Neural progenitor cell (in vitro differentiated cells): Measurements from ENCODE around the gene HNRNPR. TPM values are rescaled to one million over a fixed set of nuclear protein-coding genes. Genes with fewer than 3 reads are reported as not detected.

Experiments
- DNase-seq: peaks from one replicate; pipeline ENCODE4 v3.0.0-alpha.2; 2016; ENCODE audit warnings: low spot score
- H2AFZ ChIP-seq: fragments of 200-600 bp; sonication (generic); replicated peaks from 2 replicates; pipeline ENCODE4 v1.6.1; 2016; ENCODE audit warnings: antibody characterized with exemption
- H3F3A ChIP-seq: fragments of 200-600 bp; sonication (generic); 2 replicates; pipeline ENCODE4 v1.6.1; 2016; ENCODE audit warnings: antibody characterized with exemption, low read depth
- H3K27ac ChIP-seq: fragments of 200-600 bp; sonication (generic); 2 replicates; pipeline ENCODE4 v1.5.1; 2016; ENCODE audit warnings: mild to moderate bottlenecking
- H3K27me3 ChIP-seq: fragments of 200-600 bp; sonication (generic); 2 replicates; pipeline ENCODE4 v1.6.1; 2016; ENCODE audit warnings: mild to moderate bottlenecking, moderate library complexity
- H3K36me3 ChIP-seq: fragments of 200-600 bp; sonication (generic); 2 replicates; pipeline ENCODE4 v1.5.1; 2016
- H3K4me1 ChIP-seq: fragments of 200-600 bp; sonication (generic); 2 replicates; pipeline ENCODE4 v1.6.1; 2016; ENCODE audit warnings: mixed run types
- H3K4me2 ChIP-seq: fragments of 200-600 bp; sonication (generic); 2 replicates; pipeline ENCODE4 v1.6.1; 2016
- H3K4me3 ChIP-seq: fragments of 200-600 bp; sonication (generic); 2 replicates; pipeline ENCODE4 v1.5.1; 2016
- H3K79me2 ChIP-seq: fragments of 200-600 bp; sonication (generic); 2 replicates; pipeline ENCODE4 v1.6.1; 2016; ENCODE audit warnings: low read depth
- H3K9ac ChIP-seq: fragments of 200-600 bp; sonication (generic); 2 replicates; pipeline ENCODE4 v1.6.1; 2016
- H3K9me3 ChIP-seq: fragments of 200-600 bp; sonication (generic); 2 replicates; pipeline ENCODE4 v1.5.1; 2016; ENCODE audit warnings: low read depth
- H4K20me1 ChIP-seq: fragments of 200-600 bp; sonication (generic); 2 replicates; pipeline ENCODE4 v1.6.1; 2016; ENCODE audit warnings: low read depth
- H3K27ac Mint-ChIP-seq: 3 replicates; pipeline ENCODE4 v1.8.0; 2021; ENCODE audit warnings: mixed read lengths
- H3K27me3 Mint-ChIP-seq: 2 replicates; pipeline ENCODE4 v1.8.0; 2022; ENCODE audit warnings: low read depth, mild to moderate bottlenecking, inconsistent platforms, moderate library complexity, mixed read lengths; ENCODE audit not compliant: insufficient read depth
- H3K36me3 Mint-ChIP-seq: 3 replicates; pipeline ENCODE4 v1.8.0; 2021; ENCODE audit warnings: mixed read lengths
- H3K4me1 Mint-ChIP-seq: 3 replicates; pipeline ENCODE4 v1.8.0; 2021; ENCODE audit warnings: mixed read lengths
- H3K4me3 Mint-ChIP-seq: 3 replicates; pipeline ENCODE4 v1.8.0; 2021; ENCODE audit warnings: mild to moderate bottlenecking, moderate library complexity, mixed read lengths
- H3K9me3 Mint-ChIP-seq: 3 replicates; pipeline ENCODE4 v1.8.0; 2020; ENCODE audit warnings: mixed read lengths
- CTCF ChIP-seq: fragments of 200-600 bp; sonication (generic); IDR thresholded peaks from 2 replicates; pipeline ENCODE4 v1.5.1; 2017; ENCODE audit warnings: antibody characterized with exemption, mild to moderate bottlenecking
- EZH2 ChIP-seq: fragments of 200-600 bp; sonication (generic); IDR thresholded peaks from 2 replicates; pipeline ENCODE4 v1.6.1; 2017; ENCODE audit warnings: antibody characterized with exemption, mild to moderate bottlenecking, moderate library complexity
- EZH2phosphoT487 ChIP-seq: fragments of 200-600 bp; sonication (generic); IDR thresholded peaks from 2 replicates; pipeline ENCODE4 v1.6.1; 2017; ENCODE audit warnings: antibody characterized with exemption
- total RNA-seq: library from RNA; depleted of rRNA; stranded (reverse); fragments of >200 nt; gene quantifications from 2 replicates; pipeline ENCODE4 v1.2.3, GENCODE V29; 2015; ENCODE audit warnings: low replicate concordance

The HNRNPR gene
- 231 and 317 TPM in 2 replicates for total RNA-seq

DNA sequence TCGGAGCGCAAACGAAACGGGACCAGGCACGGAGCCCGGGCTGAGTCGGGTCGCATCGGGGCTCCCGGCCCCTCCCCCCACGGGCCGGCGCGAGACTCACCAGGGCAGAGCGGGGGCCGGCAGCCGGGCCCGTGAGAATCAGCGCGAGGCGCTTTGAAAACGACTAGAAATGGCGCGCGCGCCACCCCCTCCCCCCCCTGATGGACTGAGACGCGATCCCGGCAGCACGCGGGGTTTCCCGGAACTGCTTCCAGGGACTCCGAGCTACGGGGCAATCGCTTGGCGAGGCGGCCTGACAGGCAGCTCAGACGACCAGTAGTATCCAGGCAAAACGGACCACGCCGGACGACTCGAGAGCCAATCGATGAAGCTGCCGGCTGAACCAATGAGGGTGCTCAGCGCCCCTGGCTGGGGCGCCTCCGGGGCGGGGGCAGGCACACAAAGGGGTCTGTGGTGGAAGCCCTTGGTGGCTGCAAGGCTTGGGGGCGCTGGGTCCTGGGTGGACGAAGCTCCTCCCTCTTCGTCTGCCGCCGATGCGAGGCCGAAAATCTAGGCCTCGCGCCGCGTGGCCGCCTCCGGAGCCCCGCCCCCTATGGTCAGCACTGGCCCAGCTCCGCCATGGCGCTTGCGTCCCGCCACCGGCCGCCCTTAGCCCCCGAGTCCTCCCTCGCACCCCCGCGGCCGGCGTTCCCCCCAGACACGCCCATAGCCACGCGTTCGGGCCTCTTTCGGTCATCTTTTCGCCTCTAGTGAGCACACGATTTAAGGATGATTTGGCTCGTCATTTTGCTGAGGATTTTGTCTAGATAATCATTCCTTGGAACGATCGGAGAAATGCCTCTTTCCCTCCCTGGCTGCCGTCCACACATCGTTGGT is at the start of gene HNRNPR:
HNRNPR (minus strand) TSS at position 174 of the 876 bp plus-strand sequence. CDS start 3,276 bp downstream, outside the sequence.
- H3K4me3 Mint-ChIP-seq = peak within 1 kb of the TSS; percentile 90
- H3F3A ChIP-seq = peaks cover 23% of the 10 kb centered on the region
- H3K79me2 ChIP-seq = peaks cover 48% of the 10 kb centered on the region
- peaks cover 29% of the 10 kb centered on the region for H3K36me3 Mint-ChIP-seq
- peaks cover 34% of the 10 kb centered on the region for H3K4me1 Mint-ChIP-seq
- peak within 1 kb of the TSS; percentile 91 for H3K4me3 ChIP-seq
- H3K4me2 ChIP-seq = peak within 1 kb of the TSS; percentile 97
- H4K20me1 ChIP-seq = peaks cover 42% of the 10 kb centered on the region
- H3K36me3 ChIP-seq = peaks cover 3% of the 10 kb centered on the region
- no peaks in the 10 kb centered on the region for H3K9me3 ChIP-seq
- peak within 1 kb of the TSS; percentile 99 for H3K27ac Mint-ChIP-seq
- H3K9ac ChIP-seq = peak within 1 kb of the TSS; percentile 98
- H2AFZ ChIP-seq = peak within 1 kb of the TSS; percentile 78
- peaks cover 40% of the 10 kb centered on the region for H3K4me1 ChIP-seq
- no peak for TF ChIP-seq EZH2
- no peak for TF ChIP-seq CTCF
- no peak for TF ChIP-seq EZH2phosphoT487
- H3K27ac ChIP-seq = peak within 1 kb of the TSS; percentile 99
- H3K27me3 ChIP-seq = peaks cover 21% of the 10 kb centered on the region
- peak; percentile 100 for DNase-seq
- H3K9me3 Mint-ChIP-seq = peaks cover 18% of the 10 kb centered on the region
- peaks cover 6% of the 10 kb centered on the region for H3K27me3 Mint-ChIP-seq

- Mint-ChIP-seq H3K4me3 (no peak overlapping the region), H3K27ac (peak overlapping the region; percentile 36), H3K27me3 (peaks cover 17% of the 10 kb centered on the region), H3K4me1 (peaks cover 30% of the 10 kb centered on the region), H3K36me3 (peaks cover 5% of the 10 kb centered on the region), H3K9me3 (peaks cover 3% of the 10 kb centered on the region)
- peaks cover 17% of the 10 kb centered on the region for H3F3A ChIP-seq
- H3K9me3 ChIP-seq = no peaks in the 10 kb centered on the region
- peaks cover 97% of the 10 kb centered on the region for H3K27me3 ChIP-seq
- H4K20me1 ChIP-seq = no peaks in the 10 kb centered on the region
- H3K4me1 ChIP-seq = peaks cover 8% of the 10 kb centered on the region
- H2AFZ ChIP-seq = no peak overlapping the region
- H3K4me2 ChIP-seq = no peak overlapping the region
- no peak overlapping the region for H3K4me3 ChIP-seq
- DNase-seq = no peak
- no peak overlapping the region for H3K27ac ChIP-seq
- no peak overlapping the region for H3K9ac ChIP-seq
- no peak for TF ChIP-seq EZH2phosphoT487
- no peak for TF ChIP-seq CTCF
- no peaks in the 10 kb centered on the region for H3K36me3 ChIP-seq
- no peaks in the 10 kb centered on the region for H3K79me2 ChIP-seq
These were observed 49.6 kb upstream of the HNRNPR start for GRCh38 chr1:23393706-23394105.

GRCh38 chr1:23392125-23392855 is 48.2 kb upstream of the HNRNPR start:
- H3F3A ChIP-seq = peaks cover 17% of the 10 kb centered on the region
- peaks cover 97% of the 10 kb centered on the region for H3K27me3 ChIP-seq
- no peak for TF ChIP-seq CTCF
- Mint-ChIP-seq H3K27ac (no peak overlapping the region), H3K36me3 (peaks cover 4% of the 10 kb centered on the region), H3K27me3 (peaks cover 16% of the 10 kb centered on the region), H3K9me3 (peaks cover 3% of the 10 kb centered on the region), H3K4me3 (no peak overlapping the region), H3K4me1 (peaks cover 30% of the 10 kb centered on the region)
- H3K9me3 ChIP-seq = no peaks in the 10 kb centered on the region
- no peaks in the 10 kb centered on the region for H4K20me1 ChIP-seq
- H3K79me2 ChIP-seq = no peaks in the 10 kb centered on the region
- DNase-seq = no peak
- H2AFZ ChIP-seq = no peak overlapping the region
- H3K36me3 ChIP-seq = no peaks in the 10 kb centered on the region
- H3K4me1 ChIP-seq = peaks cover 8% of the 10 kb centered on the region
- H3K9ac ChIP-seq = no peak overlapping the region
- H3K27ac ChIP-seq = no peak overlapping the region
- H3K4me3 ChIP-seq = no peak overlapping the region
- H3K4me2 ChIP-seq = no peak overlapping the region
